ENCODE data around the gene HUS1.

- TF ChIP-seq CTCF (IDR thresholded peaks at IDR 0.05) (no peak), EP300 (IDR thresholded peaks at IDR 0.05) (no peak)
These were observed 32.1 kb downstream of the HUS1 start for GRCh38 chr7:47947355-47947749.

All from tibial nerve (tissue), 4 donors.